SK-N-SH (cell line): Measurements from ENCODE around the gene CRB3.

Source experiments
- SMC3 ChIP-seq: IDR thresholded peaks from 2 replicates; pipeline ENCODE4 v1.6.1; 2012; ENCODE audit warnings: low read depth, low read length, improper control_type of control experiment
- TF ChIP-seq, protein P1 (sequence below): fragments of 200-600 bp; sonication (generic); IDR thresholded peaks from 2 replicates; pipeline ENCODE4 v1.6.1; 2017; ENCODE audit warnings: antibody characterized with exemption, mild to moderate bottlenecking, moderate library complexity

DNA sequence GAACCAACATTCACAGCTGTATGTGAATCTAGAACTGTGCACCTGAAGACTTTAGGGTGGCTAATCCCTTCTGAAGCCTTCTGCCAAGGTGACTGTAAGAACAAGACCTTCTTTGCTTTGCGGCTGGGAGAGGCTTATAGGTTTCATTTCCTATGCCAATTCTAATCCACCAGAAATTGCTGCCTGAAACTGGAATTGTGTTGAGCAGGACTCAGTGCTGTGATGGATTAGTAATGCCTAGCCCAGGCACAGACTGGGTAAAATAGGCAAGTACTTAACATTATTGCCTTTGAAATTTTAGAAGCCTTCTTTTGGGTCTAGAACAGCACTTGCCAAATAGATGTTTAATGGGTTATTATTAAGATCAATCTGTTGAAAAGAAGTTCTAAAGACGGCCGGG lies 16.0 kb upstream of the CRB3 start:
- TF ChIP-seq, protein P1, sequence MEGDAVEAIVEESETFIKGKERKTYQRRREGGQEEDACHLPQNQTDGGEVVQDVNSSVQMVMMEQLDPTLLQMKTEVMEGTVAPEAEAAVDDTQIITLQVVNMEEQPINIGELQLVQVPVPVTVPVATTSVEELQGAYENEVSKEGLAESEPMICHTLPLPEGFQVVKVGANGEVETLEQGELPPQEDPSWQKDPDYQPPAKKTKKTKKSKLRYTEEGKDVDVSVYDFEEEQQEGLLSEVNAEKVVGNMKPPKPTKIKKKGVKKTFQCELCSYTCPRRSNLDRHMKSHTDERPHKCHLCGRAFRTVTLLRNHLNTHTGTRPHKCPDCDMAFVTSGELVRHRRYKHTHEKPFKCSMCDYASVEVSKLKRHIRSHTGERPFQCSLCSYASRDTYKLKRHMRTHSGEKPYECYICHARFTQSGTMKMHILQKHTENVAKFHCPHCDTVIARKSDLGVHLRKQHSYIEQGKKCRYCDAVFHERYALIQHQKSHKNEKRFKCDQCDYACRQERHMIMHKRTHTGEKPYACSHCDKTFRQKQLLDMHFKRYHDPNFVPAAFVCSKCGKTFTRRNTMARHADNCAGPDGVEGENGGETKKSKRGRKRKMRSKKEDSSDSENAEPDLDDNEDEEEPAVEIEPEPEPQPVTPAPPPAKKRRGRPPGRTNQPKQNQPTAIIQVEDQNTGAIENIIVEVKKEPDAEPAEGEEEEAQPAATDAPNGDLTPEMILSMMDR, result no peak
- TF ChIP-seq SMC3, result no peak
